Glomerular visceral epithelial cell (primary cell): ENCODE measurements around the gene CNGA2.
"Not testable (repeated sequence)": the region's sequence is repeated elsewhere in the genome, so short reads cannot be mapped to it uniquely, and the experiment has no call there.

Experiments
- DNase-seq: peaks from one replicate; pipeline ENCODE4 v3.0.0-alpha.2; 2016; ENCODE audit errors: extremely low spot score

The CNGA2 gene

DNA sequence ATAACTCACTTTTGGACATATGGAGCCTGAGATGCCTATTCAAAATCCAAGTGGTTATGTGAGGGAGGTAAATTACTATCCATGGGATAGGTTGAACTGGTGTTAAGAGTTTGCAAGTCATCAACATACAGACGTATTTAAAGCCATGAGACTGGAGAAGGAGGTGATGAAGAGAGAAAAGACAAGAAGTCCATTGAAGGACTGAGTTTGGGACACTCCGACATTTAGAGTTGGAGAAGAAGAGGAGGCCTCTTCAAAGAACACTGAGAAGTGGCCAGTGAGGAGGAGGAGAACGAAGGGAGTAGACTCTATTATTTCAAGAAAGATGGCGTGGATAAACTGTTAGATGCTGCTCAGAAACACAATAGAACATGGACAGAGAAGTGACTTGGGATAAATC lies at the start of gene CNGA2:
Gene CNGA2, plus strand, starts transcription at position 301 of the 400 bp plus-strand sequence. CDS start 3,738 bp downstream, outside the sequence.
- DNase-seq = no peak

GRCh38 chrX:151687635-151688034 lies 46.9 kb upstream of the CNGA2 start:
- DNase-seq = no peak

DNA sequence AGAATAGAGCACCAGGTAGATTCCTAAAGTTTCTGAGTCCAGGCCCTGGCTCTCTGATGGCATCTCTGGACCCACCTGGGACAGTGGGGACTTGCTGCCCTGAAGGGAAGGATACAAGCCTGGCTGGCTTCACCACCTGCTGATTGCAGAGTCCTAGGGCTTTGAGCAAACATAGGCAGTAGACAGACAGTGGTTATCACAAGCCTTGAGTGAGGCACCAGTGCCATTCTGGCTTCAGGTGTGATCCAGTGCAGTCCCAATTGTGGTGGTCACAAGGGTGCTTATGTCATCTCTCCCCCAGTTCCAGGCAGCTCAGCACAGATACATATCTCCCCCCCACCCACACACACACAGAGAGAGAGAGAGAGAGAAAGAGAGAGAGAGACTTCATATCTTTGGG lies 45.9 kb upstream of the CNGA2 start:
- DNase-seq = no peak

DNA sequence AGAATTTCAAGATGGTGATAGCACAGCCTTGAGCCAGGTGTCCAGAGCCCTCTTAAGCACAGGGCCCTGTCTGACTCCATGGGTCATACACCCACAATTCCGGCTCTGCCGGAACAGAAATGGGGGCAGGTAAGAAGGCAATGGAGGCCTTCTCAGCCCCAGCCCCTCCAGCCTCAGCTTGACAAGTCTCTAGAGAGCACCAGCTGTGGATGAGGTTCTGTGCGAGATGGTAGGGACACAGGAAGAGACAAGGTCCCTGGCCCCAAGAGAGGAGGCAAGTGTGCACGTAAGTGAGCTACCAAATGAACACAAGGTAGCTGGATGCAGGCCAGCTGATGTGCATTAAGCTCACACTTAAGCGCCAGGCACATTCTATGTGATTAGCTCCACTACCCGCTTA lies 41.7 kb upstream of the CNGA2 start:
- DNase-seq = no peak

GRCh38 chrX:151694121-151694520 lies 40.4 kb upstream of the CNGA2 start:
- no peak for DNase-seq

DNA sequence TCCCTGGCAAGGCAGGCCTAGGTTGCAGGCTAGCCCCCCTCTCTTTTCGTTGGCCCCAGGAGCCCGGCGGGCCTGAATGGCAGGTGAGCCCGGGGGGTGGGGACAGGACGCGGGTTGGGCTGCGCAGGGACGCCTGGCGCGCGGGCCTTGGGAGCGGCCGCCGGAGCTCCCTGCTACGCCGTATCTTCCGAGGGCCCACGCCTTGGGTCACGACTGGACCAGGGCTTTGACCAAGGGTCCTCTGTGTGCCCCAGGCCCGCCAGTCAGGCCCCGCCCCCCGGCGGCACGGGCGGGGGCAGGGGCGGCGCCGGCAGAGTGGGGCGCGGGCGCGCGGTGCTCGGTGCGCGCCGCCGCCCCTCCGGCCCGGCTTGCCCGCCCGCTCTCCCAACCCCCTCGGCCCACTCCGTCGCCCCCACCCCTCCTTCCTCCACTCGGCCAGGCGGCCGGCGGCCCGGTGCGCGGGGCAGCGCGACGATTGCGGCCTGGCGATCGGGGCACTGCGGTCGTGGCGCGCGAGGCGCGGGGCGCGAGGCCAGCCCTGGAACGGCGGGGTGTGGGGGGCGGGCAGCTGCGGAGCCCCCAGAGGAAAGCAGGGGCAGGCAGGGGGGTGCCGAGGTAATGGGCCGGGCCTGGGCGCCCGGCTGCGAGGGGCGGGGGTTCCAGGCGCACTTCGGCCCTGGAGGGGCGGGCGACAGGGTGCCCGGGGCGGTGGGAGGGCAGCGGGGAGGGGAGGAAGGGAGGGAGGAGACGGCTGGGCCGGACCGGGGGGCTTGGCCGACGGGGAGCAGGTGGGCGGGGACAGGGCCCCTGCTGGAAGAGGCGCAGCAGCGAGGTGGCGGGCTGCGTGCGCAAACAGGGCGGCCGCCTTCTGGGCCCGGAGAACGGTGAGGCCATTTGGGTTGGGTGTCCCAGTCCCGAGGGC lies 39.6 kb upstream of the CNGA2 start, which contains the start of gene PRRG3:
Gene PRRG3, plus strand, starts transcription at position 798 of the 922 bp plus-strand sequence. CDS start 3,357 bp downstream, outside the sequence.
- no peak for DNase-seq

- DNase-seq = no peak
These were observed 38.8 kb upstream of the CNGA2 start for GRCh38 chrX:151695583-151696340.

GRCh38 chrX:151697082-151697481 lies 37.5 kb upstream of the CNGA2 start:
- DNase-seq = not testable (repeated sequence)

DNA sequence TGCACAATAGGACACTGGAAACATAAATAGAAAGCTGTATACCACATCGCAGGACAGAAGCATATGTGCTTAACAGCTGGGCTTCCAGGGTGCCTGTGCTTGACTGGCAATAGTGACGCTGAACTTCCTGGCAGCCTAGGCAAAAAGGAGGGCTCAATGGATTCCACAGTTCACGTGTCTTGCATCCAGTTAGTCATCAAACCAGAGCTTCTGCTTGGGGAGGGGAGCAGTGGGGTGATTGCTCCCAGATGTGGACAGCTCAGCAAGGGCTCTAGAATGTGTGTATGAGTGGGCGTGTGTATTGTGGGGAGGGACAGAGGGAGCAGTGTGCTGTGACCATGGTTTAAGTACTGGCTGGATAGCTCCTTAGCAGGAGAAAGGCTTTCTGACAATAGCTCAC lies 37.0 kb upstream of the CNGA2 start:
- no peak for DNase-seq

- DNase-seq = no peak
These were observed 36.1 kb upstream of the CNGA2 start for GRCh38 chrX:151698485-151698884.

DNA sequence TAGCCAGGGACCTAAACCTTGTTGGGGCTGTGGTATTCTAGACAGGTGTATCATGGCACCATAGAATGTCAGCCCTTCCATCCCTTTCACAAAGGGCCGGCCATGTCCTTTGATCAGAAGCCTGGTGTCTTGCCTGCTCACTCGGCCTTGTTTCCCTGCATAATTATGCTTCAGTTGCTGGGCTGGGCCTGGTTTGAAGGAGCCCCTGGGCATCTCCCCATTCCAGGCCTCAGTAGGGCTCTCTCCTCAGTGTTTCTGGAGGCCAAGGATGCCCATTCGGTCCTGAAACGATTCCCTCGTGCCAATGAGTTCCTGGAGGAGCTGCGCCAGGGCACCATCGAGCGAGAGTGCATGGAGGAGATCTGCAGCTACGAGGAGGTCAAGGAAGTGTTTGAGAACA lies 34.8 kb upstream of the CNGA2 start:
- DNase-seq = no peak

- DNase-seq = no peak
These were observed 34.0 kb upstream of the CNGA2 start for GRCh38 chrX:151700581-151700980.

DNA sequence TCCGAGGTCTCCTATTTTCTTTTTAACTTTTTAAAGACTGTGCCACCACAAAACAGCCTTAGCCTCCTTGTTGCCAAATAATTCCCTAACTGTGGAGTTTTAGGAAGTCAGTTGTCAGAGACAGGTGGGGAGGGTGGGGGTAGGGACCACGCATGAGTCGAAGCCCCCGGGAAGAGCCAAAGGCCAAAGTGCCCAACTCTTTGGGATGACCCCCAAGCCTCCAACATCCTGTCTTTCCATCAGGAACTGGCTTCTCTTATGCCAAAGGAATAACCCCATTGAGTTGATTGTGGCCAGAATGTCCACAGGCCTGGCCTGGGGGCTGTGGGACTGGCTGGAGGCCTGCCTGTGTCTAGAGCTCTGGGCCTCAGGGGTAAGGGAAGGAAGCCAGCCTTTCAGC lies 33.5 kb upstream of the CNGA2 start:
- no peak for DNase-seq

- DNase-seq = no peak
These were observed 33.0 kb upstream of the CNGA2 start for GRCh38 chrX:151701531-151701930.

DNA sequence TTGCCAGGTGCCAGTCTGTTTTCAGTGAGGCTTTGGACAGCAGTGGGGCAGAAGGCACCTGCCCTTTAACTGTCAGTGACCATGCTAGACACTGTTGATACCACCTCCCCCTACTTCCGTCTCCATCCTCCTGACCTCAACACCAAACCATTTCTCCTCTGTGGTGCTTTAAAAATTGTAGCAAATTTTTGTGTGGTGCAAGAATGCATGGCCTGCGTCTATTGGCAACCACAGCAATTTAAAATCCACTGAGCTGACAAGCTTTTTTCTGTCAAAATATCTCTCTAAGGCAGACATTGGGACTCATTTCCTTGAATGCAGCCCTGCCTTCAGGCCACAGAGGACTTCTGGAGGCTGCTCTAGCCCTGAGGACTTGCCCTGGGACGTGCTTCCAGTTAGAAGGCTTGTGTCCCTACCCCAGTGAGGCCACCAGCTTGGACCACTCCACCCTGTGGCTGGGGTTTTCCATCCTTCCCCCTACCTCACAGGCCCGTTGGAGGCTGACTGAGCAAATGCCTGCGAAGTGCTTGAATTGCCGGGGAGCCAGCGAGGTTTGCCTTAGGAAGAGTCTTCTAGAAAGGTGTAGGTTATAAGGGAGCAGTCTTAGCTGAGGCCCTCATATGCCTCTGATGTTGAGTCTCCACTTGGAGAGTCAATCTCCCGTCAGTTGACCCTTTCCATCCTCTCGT lies 32.4 kb upstream of the CNGA2 start:
- DNase-seq = no peak

GRCh38 chrX:151702741-151703340 lies 31.7 kb upstream of the CNGA2 start:
- no peak for DNase-seq

DNA sequence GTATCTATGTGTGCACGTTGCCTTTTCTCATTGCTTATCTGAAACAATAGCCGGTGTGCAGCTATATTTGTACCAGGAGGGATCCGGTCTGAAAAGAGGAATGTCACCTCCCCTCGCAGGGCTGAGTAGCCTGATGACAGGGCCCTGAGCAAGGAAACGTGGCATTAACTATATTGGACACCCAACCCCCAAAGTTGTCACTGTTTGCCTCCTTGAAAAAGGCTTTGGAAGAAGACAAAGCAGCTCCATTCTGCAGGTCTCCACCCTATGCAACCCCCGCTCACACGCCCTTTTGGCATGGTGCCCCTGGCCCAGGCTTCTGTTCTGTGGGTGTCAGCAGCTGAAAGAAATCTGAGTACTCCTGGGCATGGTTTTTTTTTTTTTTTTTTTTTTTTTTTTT lies 31.1 kb upstream of the CNGA2 start:
- DNase-seq = no peak

GRCh38 chrX:151704041-151704663 lies 30.4 kb upstream of the CNGA2 start:
- DNase-seq = no peak

DNA sequence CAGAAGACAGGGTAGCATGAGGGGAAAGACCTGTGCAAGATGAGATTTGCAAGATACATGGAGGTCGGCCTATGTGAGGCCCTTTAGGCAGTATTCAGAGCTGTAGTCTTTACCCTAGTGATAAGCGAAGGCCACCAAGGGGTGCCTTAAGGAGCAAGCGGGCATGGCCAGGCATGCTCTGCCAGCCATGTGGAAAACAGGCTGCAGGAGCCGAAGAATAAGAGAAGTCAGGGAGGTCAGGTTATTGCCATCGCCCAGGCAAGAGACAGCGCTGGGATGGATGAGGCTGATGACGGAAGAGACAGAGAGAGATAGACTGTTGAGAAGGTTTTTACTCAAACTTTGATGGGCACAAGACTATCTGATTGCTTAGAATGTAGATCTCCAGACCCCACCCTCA lies 25.7 kb upstream of the CNGA2 start:
- no peak for DNase-seq

- no peak for DNase-seq
These were observed 24.1 kb upstream of the CNGA2 start for GRCh38 chrX:151710457-151710856.

DNA sequence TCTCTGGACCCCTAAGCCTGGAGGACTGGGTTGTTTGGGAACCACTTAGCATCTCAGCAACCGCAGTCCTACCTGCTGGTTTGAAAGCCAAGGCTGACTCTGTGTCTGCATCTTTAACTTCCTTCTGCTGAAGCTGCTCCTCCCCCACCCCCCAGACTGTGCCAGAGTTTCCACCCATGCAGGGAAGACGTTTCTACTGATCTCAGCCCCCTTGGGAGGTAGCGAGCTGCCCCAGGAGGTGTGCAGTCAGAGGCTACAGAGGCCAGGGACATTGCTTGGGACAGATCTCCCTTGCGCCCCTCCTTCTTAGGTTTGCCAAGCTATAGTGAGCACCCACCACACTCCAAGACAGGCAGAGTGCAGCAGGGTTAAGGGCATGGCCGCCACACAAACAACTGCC lies 23.4 kb upstream of the CNGA2 start:
- no peak for DNase-seq
